ENCODE results near the gene LCN15.

The LCN15 gene

DNA sequence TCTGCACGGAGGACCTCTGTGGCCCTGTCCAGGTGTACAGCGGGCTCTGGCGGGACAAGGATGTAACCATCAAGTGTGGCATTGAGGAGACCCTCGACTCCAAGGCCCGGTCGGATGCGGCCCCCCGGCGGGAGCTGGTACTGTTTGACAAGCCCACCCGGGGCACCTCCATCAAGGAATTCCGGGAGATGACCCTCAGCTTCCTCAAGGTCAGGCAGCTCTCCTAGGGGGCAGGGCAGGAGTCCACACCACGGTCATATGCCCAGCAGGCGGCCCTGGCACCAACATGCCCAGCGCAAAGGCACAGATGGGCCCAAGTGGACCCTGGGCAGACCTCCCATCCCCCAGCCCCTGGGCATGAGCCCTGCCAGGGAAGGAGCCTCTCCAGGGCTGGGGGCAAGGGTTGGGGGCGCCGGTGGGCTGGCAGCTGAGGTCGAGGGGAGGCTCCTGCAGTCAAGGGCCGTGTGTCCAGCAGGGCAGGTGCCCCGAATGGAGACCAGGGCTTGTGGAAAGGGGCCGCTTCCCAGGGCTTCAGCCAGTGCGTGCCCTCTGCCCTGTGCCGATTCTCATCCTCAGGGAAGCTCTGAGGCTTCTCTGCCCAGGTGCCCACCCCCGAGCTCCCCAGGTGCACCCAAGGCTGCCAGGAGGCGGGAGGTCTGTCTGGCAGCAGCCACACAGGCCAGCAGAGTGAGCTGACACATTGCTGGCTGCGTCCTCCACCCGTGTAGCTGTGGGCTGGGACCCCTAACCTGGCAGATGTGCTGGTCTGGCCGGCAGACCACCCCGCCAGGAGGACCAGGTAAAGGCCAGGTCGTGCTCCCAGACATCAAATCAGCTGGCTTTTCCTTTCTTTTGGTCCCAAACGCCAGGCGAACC lies 42.0 kb downstream of the LCN15 start:
- in situ Hi-C loops (cut with HindIII; ENCODE audit: low pct_unique_long_range_greater_than_20kb, low sequenced_read_pairs), result no loop called here
- no peak for TF ChIP-seq JUND (IDR thresholded peaks at IDR 0.05; ENCODE audit: low read depth)
- DNase-seq (ENCODE audit: low read depth in 1 of 2, low spot score in 1 of 2), result no peak

GRCh38 chr9:136721339-136722092 lies 42.8 kb downstream of the LCN15 start:
- no peak for DNase-seq (ENCODE audit: low read depth in 1 of 2, low spot score in 1 of 2)
- in situ Hi-C loops (cut with HindIII; ENCODE audit: low pct_unique_long_range_greater_than_20kb, low sequenced_read_pairs), result no loop called here
- TF ChIP-seq JUND (IDR thresholded peaks at IDR 0.05; ENCODE audit: low read depth), result no peak

- TF ChIP-seq JUND (IDR thresholded peaks at IDR 0.05; ENCODE audit: low read depth), result no peak
- no peak for DNase-seq (ENCODE audit: low read depth in 1 of 2, low spot score in 1 of 2)
- in situ Hi-C loops (cut with HindIII; ENCODE audit: low pct_unique_long_range_greater_than_20kb, low sequenced_read_pairs), result no loop called here
Observed at GRCh38 chr9:136720898-136721338, 43.4 kb downstream of the LCN15 start.

- DNase-seq (ENCODE audit: low read depth in 1 of 2, low spot score in 1 of 2), result no peak
- TF ChIP-seq JUND (IDR thresholded peaks at IDR 0.05; ENCODE audit: low read depth), result no peak
- in situ Hi-C loops (cut with HindIII; ENCODE audit: low pct_unique_long_range_greater_than_20kb, low sequenced_read_pairs), result no loop called here
Observed at GRCh38 chr9:136720251-136720897, 43.9 kb downstream of the LCN15 start.

DNA sequence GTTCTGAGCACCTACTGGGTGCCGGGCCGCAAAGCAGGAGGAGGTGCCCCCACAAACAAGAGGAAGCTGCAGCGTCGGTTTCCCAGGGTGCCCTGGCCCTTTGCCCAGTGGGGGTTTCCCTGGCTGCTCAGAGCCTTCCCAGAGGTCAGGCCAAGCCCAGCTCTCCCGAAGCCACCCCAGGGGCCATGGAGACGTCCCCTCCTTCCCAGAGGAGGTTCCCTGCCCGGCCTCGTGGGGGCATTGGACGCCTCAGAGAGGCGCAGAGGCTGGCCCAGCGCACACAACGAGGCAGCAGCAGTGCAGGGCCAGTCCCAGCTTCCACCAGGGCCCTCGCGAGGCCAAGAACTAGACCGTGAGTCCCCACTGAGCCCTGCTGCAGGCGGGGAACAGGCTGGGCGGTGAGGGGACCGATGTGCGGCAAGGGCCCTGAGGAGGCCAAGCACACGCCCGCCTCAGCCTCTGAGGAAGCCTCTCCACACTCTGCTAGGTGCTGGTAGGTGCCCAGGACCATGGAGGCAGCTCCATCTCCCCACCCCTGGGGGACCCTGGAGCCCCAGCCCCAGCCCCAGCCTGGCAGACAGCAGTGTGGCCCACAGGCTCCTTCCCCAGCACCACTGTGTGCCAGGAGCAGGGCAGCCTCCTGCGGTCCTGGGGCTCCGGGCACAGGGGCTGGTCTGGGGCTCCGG lies 45.0 kb downstream of the LCN15 start:
- DNase-seq (ENCODE audit: low read depth in 1 of 2, low spot score in 1 of 2), result no peak
- no peak for TF ChIP-seq JUND (IDR thresholded peaks at IDR 0.05; ENCODE audit: low read depth)
- in situ Hi-C loops (cut with HindIII; ENCODE audit: low pct_unique_long_range_greater_than_20kb, low sequenced_read_pairs), result no loop called here

DNA sequence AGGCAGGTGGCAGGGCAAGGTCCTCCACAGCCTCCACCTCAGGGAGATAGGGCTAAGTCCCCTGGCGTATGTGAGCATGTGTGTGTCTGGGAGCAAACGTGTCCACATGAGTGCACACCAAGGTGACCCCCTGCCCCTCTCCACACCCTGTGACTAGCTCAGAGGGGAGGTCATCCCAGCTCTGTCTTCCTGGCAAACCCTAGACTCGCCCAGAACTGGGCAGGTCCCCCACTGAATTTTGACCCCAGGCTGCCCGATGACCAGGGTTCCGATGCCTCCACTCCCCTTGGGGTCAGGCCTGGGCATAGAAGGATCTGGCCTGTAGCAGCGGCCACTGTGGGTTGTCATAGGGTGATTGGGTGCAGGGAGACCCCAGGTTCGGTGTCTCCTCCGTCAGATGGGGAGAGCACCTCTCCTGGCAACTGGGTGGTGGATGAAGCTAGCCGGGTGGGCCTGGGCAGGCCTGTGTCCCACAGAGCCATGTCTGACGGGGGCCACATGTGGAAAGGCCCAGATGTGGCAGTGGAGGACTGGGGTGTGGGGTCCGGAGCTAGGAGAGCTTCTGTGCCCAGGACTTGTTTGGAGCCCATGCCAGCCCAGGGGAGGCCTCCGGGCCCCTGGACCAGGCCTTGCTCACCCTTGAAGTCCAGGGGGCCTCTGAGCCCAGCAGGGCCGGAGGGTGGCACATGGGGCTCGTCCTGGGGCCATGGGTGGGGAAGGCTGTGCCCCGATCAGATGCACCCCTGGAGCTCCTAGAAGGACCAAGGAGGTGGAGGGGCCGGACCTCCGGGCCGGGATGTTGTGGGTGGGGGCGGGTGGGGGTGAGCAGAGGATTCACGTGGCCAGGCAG lies 45.7 kb downstream of the LCN15 start:
- TF ChIP-seq JUND (IDR thresholded peaks at IDR 0.05; ENCODE audit: low read depth), result no peak
- DNase-seq (ENCODE audit: low read depth in 1 of 2, low spot score in 1 of 2), result no peak
- in situ Hi-C loops (cut with HindIII; ENCODE audit: low pct_unique_long_range_greater_than_20kb, low sequenced_read_pairs), result no loop called here

DNA sequence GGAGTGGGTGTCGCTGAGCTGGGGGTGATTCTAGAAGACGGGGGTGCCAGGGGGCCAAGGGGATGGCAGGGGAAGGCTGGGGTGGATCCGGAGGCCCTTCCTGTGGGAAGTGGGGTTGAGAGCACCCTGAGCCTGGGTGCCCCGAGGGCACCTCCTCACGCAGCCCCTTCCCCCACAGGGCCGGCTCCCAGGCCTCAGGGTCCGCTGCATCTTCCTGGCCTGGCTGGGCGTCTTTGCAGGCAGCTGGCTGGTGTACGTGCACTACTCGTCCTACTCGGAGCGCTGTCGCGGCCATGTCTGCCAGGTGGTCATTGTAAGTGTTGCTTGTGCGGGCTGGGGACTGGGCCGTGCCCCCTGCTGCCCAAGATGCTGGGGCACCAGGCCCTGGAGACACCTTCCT lies 46.9 kb downstream of the LCN15 start:
- in situ Hi-C loops (cut with HindIII; ENCODE audit: low pct_unique_long_range_greater_than_20kb, low sequenced_read_pairs), result no loop called here
- TF ChIP-seq JUND (IDR thresholded peaks at IDR 0.05; ENCODE audit: low read depth), result no peak
- DNase-seq (ENCODE audit: low read depth in 1 of 2, low spot score in 1 of 2), result no peak

DNA sequence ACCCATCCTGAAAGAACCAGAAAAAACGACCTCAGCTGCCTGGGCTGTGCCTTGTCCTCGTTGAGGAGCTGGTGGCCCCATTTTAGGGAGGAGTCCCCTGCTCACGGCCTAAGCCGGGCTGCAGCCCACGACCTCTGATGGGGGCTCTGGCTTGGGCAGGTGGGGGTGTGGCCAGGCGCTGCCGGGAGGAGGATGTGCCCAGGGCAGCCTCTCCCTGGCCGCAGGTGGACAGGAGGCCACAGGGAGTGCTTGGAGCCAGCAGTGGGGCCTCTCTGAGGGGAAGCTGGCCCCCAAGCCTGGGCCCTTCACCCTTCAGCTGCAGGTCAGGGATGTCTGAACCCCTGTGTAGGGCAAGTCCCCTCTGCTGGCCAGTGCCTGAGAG lies 49.4 kb downstream of the LCN15 start:
- DNase-seq (ENCODE audit: low read depth in 1 of 2, low spot score in 1 of 2), result no peak
- in situ Hi-C loops (cut with HindIII; ENCODE audit: low pct_unique_long_range_greater_than_20kb, low sequenced_read_pairs), result no loop called here
- no peak for TF ChIP-seq JUND (IDR thresholded peaks at IDR 0.05; ENCODE audit: low read depth)

GRCh38 chr9:136714096-136714892 lies 50.0 kb downstream of the LCN15 start:
- no peak for TF ChIP-seq JUND (IDR thresholded peaks at IDR 0.05; ENCODE audit: low read depth)
- in situ Hi-C loops (cut with HindIII; ENCODE audit: low pct_unique_long_range_greater_than_20kb, low sequenced_read_pairs), result no loop called here
- no peak for DNase-seq (ENCODE audit: low read depth in 1 of 2, low spot score in 1 of 2)

DNA sequence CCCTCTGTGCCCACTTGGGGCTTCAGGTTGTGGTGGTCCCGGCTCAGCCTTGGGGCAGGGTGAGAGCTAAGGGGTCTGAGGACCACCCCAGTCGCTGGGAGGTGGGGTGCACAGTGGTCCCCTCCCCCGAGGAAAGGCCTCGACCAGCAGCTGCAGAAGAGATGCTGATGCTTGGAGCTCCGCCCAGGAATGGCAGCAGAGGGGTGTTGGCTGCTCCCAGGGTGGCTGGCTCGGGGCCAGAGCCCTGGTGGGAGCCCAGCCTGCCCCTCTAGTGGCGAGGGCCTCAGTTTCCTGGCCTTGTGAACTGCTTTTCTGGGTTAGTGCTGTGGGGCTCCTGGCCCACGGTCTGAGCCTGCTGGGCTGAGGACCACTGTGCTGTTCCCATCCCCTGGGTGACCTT lies 50.8 kb downstream of the LCN15 start:
- DNase-seq (ENCODE audit: low read depth in 1 of 2, low spot score in 1 of 2), result no peak
- TF ChIP-seq JUND (IDR thresholded peaks at IDR 0.05; ENCODE audit: low read depth), result no peak
- in situ Hi-C loops (cut with HindIII; ENCODE audit: low pct_unique_long_range_greater_than_20kb, low sequenced_read_pairs), result no loop called here

Data from T47D (cell line).